ENCODE measurements around the gene ZIC2.

ZIC2 gene

DNA sequence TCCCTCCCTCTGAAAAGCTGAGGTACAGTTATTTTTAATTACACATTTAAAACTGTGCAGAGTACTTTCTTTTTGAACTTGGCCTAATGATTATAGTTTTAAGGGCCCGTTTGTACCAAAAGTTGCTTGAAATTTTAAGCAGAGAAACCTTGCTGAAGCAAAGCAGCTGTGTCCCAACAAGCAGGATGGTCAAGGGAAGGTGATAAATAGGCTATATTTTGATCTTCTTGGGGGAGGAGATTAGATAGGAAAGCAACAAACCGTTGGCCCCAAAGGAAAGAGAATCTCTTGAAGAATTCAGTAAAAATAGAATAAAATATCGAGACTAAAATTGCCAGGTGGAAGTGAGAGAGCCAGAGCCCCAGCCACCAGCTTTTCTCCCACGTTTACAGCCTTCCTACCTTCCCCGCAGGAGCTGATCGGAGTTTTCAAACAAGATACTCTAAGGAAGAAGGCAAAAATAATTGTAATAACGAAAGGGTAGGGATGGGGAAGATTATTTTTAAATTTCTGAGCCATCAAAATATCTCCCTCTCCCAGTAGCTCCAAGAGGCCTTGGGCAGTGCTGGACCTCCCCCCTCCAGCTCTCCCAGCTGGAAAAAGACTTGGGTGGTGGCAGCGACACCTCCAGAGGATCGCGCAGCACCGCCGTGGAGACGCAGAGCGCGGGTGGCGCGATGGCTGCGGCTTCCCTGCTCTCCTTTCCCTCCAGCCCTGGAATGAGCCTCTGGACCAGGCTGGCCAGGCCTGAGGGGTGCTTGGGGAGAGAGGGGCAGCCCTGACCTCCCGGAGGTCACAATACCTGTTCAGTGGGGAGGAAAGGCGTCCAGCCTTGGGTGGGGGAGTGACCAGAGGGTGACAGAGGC, 5.8 kb downstream of the ZIC2 start:
- DNase-seq, result no peak

DNA sequence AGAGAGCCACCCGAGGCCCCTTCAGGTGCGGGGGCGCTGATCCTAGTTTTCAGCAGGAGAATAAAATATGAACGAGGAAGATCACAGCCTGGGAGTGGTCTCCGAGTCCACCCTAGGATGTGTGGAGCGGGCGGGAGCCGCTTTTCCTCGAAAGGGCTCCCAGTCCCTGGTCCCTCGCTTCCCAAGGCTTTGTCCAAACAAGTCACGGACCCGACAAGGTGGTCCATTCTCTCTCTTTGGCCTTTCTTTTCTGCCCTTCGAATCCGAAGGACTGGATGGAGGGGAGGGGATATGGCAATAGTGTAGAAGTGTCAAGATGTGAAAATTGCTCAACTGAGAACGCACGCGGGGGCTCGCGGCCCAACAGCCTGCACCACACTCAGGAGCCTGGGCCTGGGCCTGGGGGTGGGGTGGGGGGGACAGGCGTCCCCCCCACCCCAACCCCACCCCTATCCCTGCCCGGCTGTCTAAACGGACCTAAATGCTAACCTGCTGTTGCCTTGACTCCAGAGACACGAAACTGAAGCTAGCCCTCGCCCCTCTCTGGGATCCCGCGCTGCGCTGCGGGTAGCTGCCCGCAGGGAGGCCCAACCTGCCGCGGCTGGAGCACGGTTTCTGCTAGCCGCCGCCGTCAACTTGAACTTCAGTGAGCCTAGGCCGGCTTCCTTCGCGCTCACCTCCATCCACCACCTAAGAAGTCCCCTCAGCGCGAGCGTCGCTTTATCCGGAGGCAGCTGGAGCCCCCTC, 7.1 kb downstream of the ZIC2 start:
- no peak for DNase-seq

DNA sequence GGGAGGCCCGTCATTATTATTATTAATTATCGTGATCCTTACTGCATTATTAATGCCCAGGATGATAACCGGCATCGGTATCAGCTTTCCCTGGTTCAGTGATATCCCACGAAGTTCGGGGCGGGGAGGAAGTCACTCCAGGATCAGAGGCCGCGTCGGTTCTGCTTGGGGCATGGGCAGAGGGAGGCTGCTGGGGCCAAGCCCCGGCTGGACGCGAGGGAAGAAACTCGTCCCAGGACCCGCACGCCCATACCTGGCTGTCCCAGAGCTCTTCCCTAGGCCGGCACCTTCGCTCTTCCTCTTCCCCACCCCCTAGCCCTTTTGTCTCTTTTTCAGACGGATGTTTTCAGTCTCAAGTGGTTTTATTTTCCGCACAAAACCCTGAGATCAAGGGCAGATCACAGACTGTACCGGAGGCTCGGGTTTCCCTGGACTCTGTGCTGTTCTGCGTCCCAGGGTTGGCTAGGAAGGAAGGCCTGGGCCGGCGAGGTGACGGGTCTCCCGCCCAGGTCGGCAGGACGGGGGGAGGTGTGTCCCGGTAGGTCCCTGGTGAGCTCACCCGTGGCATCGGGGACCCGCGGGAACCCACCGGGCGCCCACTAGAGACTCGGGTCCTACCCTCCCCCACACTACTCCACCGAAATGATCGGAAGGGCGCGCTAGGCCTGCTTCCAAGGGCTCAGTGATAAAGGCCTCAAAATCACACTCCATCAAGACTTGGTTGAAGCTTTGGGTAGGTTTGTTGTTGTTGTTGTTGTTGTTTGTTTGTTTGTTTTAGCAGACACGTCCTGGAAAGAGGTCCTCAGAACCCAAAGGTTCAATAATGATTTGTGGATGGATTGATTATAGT, 7.9 kb downstream of the ZIC2 start:
- no peak for DNase-seq

DNA sequence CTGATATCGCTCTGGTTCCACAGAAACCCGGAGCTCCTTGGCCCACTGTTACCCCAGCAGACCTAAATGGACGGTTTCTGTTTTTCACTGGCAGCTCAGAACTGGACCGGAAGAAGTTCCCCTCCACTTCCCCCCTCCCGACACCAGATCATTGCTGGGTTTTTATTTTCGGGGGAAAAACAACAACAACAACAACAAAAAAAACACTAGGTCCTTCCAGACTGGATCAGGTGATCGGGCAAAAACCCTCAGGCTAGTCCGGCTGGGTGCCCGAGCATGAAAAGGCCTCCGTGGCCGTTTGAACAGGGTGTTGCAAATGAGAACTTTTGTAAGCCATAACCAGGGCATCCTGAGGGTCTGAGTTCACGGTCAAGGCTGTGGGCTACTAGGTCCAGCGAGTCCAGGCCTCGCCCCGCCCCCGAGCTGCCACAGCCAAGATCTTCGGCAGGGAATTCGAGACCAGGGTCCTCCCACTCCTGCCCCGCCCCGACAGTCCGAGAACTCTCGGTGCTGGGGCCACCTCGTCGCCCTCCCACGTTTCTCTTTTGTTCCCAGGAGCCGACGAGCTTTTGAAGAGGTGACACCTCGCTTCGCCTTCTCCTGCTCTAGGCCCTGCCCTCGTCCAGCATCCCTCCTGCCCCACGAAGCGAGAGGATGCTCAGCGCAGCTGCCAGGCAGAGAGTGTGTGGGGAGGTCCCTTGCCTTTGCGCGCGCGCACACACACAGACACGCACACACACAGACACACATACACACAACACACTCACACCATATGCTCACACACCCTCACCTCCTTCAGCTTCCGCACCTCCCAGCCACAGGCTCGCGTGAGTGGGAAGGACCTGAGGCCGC, 8.8 kb downstream of the ZIC2 start:
- no peak for DNase-seq

DNA sequence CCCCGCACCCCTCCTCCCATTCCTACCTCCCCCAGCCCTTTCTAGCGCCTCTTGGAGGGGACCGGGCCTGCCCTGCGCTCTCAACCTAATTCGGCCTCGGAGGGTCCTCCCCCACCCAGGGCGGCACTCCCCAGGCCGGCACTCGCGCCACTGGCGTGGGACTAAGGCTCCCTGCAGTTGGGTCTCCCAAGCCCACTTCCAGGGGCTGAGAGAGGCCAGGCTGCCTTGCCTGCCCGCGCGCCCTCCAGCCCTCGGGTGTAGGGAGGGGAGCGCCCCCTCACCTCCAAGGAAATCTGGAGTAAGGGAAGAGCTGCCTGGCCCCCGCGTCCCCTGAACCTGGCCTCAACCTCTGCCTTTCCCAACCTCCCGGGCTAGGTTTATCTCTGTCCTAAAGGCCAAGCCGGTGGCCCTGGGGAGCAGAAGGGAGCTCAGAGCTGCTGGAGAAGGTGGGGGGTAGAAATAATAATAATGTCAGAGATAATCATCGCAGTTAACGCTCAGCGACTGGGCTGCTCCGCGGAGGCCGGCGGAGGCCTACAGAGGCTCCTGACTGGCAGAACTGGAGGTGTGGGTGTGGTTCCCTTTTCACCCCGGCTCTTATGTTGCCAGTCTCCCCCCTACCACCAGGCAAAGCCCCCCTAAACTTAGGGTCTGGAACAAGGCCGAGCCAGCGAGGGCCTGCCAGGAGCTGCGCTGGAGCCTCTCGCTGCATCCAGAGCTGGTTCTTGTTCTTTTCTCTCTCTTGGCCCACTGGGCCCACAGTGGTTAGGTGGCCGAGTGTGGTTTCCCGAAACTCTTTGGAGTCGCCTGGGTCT, 9.6 kb downstream of the ZIC2 start:
- DNase-seq, result no peak

DNA sequence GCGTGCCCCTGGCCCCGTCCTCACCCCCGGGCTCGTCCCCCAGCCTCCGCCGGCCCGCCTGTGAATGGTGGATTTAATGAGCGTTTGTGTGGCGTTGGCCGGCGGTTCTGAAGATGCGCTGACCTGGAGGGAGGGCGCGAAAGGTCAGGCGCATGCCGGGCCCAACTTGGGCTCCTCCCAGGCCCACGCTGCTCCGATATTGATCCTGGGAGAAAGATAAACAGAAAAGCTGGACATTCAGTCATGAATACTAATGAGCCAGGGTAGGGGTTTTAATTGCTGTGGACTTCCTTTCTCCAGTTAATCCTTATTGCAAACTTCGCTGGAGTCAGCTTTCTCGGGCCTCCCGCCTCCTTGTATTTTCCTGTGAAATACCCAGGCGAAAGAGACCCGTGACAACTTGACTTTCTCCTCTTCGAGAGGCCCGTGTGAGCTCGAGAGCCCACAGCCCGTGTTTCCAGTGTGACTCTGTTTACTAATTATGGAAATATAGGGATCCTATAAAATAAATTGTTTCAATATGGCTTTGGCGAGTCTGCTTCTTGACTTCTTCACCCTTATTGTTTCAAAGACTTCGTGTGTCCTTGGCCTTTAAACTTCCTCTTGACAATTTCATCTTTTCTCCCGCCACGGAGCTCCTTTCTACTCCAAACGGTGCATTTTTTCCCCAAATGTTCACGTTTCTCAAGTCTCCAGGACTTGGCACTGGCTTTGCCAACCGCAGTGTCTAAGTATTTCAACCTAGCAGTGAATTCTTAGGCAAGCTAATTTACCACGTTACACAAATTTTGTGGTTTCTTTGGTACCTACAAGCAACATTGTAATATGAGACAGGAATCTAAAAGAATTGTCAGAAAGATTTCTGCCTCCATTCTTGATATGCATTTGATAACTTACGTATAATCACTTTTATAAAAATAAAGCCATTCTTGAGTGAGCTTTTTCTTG, 10.5 kb downstream of the ZIC2 start:
- no peak for DNase-seq

DNA sequence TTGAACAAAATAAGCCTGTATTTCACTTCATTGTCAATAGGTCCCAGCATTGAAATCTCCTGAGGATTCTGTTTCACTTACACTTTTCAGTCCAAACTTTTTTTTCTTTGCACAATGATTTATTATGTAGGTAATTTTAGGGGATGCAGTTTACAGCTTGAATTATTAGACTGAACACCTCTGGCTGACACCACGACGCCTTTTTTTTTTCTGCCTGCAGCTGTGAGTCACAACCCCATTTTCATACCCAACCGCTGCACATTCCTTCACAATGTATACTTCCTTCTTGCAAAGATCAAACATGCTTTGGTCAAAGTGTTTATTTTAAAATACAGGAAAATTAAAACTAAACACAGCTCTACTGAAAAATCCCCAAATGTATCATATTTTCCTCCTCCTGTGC, 11.4 kb downstream of the ZIC2 start:
- DNase-seq, result no peak

DNA sequence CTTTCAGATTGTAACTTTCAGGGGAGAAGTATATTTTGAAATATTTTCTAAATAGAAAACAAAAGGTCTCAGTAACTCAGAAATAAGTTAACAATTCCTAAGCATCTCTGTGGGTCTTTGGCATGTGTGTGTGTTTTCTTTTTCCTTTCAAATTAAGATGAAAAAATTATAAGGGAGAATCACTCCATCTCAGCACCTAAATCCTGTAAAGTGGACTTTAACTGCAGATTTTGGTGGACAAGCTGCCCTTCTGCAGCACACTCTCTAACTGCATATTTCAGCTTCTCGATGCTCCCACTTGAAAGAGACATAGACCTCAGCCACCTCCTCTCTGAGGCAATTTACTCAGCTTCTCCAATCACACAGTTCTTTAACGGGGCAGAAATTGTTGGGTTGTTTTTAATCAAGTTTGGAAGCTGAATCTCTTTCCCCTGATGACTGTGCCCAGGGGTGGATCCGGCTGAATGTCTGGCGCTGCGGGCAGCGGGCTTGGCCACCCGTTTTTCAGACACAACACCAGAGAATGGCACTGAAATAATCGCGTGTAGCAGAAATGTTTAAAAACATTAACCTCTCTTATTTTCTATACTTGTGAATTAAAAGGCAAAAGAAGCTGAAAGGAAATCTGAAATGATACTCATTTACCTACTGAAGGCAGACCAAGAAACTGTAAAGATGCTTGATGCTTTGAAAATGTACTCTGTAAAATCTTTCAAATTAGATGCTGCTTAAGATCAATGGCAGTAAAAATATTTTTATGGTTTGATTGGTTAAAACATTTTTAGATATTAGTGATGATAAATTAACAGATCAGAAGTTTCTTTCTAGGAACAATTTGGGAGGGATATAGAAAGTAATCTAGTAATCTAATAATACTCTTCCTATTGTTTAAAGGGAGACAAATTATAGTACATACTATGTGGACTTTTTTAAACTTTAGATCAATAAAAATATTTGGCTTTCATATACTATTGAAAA, 12.4 kb downstream of the ZIC2 start:
- no peak for DNase-seq

DNA sequence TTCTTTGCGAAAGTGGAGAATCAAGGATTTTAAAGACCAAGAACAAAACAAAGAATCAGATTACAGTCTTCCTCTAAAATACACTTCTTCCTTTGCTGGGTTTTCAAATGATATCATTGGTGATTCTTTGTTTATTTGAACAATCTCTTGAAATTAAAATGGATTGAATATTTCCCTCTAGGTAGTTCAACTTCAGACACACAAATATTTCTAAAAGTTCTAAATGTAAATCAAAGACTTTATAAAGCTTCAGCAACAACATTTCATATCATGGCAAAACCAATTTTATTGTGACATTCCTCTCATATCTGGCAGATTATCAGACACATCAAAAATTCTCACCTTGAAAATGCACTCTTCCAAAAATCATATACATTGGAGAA, 13.0 kb downstream of the ZIC2 start:
- DNase-seq, result no peak

DNA sequence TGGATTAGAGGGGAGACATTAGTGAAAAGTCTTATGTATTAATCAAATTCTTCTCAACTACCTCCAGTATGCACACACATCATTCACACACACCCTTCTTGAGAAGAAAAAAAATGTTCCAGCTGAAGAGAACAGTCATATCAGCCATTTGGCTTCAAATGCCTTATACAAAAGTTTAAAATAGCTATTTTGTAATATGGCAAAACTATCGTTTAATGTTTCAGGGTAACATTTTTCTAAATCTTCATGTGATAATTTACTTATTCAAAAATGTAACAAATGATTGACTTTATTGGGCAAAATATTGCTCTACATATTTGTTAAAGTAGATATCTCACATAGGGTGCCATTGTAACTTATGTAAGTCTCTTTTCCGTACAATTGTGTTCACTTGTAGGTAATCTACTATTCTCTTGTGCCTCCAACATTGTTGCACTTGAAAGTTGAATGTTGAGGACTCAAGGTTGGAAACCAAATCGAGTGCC, 13.6 kb downstream of the ZIC2 start:
- no peak for DNase-seq

DNA sequence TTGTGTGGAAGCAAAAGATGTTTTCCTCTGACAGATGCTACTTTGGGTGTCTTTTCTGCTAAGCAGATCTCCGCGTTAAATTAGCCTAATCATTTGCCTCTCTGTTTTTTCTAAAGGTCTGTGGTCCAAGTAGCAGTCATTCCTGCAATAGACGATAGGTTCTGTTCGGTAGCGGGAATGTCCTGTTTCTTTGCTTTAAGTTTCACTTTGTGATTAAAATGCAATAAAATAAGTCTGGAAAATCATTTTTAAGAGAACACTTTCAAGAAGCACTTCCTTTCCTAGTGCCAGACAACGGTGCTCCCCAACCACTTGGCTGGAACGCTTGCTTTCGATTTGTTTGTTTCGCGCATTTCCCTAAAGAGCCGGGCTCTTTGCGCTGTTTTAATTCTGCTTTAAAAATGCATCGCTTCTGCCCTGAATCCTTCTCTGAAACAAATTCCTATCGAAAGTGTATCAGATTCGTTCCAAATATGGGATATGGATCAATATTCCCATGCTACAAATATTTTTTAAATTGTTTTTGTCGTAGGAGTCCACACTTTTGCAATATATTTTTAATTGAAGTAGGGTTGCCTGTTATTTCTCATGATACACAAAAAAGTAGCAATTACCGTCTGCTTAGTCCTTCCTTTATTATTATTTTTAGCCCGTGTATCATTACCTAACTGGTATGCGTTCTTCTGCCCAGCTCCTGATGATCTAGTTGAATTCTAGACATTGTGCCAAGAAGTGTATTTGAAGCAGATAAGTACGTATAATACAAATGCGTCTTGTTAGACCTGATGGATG, 14.2 kb downstream of the ZIC2 start:
- no peak for DNase-seq

DNA sequence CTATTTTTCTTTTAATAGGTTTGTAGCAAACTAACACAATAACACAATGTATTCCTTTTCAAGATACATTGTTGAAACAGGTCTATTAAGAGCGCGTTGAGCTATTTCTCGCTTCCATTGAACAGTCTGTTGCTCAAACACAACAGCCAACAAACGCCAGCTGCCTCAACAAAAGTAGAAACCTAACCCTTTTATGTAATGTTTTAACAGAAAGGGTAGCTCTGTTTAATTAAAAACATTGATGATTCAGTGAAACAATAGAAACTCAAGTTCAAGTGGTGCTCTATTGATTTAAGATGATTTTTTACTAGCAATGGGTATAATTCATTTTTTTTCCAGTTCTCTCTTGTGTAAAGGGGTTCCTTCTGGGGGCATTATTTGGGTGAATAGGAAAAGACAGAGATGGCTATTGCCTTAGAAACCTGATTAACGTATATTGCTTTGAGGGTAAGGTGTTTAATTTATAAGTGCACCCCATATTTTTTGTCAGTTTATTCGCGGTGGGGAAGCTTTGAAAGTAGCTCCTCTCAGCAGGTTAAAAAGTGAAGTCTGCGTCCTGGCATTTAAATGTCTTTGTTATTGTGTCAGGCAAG, 14.9 kb downstream of the ZIC2 start:
- no peak for DNase-seq

DNA sequence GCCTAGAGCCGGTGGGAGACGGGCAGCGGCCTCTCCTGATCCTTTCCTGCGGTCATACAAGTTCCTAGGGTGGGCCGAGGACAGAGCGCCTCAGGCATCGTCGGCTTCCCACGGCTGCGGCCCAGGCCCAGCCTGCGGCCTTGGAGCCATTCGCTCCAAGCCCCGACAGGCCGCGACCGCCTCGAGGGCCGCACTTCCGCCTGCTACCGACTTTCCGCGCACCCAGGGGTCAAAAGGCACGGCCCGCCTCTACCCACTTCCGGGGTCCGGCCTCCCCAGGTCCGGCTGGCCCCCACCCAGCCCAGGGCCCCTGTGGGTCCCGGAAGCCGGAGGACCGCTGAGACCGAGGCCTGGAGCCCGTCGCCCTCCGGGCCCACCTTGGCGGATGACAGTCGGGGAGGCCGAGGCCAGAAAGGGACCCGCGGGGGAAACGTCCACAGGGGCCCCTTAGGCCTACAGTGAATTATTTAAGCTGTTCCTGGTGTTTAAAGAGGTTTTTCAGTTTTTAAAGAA, 16.2 kb downstream of the ZIC2 start:
- DNase-seq, result no peak

DNA sequence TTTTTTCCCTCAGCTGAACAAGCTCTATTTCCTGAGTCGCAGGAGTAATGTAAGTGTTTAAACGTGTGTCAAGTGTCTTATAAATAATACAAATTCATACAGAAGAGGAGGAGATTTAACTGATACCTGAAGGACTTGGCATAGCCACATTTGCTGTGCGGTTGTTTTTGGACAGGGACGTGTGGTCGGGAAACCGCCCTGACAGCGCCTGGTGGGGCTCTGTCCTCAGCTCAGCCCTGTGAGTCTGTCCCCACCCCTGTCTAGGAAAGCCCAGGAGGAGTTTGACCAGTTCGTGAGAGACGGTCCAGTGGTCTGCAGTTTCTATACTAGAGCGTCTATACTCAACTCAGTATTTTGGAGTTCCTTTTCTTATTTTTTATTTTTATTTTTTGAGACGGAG, 16.7 kb downstream of the ZIC2 start:
- no peak for DNase-seq

DNA sequence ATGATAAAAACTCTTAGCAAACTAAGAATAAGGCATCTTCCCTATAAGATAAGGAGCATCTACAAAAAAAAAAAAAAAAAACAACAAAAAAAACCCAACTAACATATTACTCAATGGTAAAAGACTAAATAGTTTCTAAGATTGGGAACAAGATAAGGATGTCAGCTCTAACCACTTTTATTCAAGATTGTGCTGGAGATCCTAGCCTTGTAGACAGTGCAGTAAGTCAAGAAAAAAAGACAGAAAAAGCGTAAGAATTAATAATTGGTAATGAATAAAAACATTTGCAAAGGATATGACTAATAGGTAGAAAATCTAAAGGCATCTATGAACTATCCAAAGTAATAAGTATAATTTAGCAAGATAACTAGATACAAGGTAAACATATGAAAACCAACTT, 33.0 kb downstream of the ZIC2 start:
- no peak for DNase-seq

DNA sequence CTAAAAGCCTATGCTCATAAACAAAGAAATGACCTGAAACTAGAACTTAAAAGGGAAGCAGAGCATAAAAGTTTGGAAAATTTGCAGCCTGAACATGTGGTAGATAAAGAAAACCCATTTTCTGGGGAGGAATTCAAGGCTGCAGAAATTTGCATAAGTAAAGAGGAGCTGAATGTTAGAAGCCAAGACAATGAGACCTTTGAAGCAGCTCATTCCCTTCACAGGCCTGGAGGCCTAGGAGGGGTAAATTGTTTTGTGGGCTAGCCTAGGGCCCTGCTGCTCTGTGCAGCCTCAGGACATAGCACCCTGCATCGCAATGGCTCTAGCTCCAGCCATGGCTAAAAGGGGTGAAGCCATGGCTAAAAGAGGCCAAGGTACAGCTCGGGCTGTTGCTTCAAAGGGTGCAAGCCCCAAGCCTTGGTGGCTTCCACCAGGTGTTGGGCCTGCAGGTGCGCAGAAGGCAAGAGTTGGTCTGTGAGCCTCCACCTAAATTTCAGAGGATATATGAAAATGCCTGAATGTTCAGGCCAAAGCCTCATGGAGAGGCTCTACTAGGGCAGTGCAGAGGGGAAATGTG, 38.3 kb downstream of the ZIC2 start:
- DNase-seq, result no peak

DNA sequence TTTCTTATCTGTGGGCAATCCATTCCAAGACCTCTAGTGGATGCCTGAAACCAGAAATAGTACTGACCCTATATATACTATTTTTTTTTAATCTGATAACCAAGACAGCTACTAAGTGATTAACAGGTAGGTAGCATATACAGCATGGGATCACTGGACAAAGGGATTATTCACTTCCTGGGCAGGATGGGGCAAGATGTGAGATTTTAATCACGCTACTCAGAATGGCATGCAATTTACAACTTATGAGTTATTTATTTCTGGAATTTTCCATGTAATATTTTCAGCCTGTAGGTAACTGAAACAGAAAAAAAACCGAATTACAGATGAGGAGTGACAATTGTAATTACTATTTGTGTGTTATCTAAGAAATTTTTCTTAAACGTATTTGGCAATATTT, 41.2 kb downstream of the ZIC2 start:
- DNase-seq, result no peak

All from stimulated activated CD4-positive, alpha-beta T cell treated with anti-CD3 and anti-CD28 coated beads, Interleukin-12 subunit alpha, Interleukin-12 subunit beta, amount 100 ng/mL, for 4 hours (primary cell).